Choroid plexus epithelial cell (primary cell): ENCODE measurements around the gene GMPPA.

Source experiments
- DNase-seq: peaks from one replicate; pipeline ENCODE4 v3.0.0-alpha.2; 2010; ENCODE audit warnings: low read depth
- H3K4me3 ChIP-seq: 2 replicates; pipeline ENCODE4 v1.5.1; 2011; ENCODE audit warnings: low read depth, mild to moderate bottlenecking, control low read depth, low read length, moderate library complexity
- CTCF ChIP-seq: conservative IDR thresholded peaks from 2 replicates; pipeline ENCODE4 v1.5.1; 2011; ENCODE audit warnings: low read depth, mild to moderate bottlenecking, control low read depth, inconsistent platforms, low read length, moderate library complexity

GMPPA gene

GRCh38 chr2:219505585-219505984 lies 6.9 kb downstream of the GMPPA start:
- no peak overlapping the region for H3K4me3 ChIP-seq
- DNase-seq, result no peak
- no peak for TF ChIP-seq CTCF

- DNase-seq, result no peak
- H3K4me3 ChIP-seq, result no peak overlapping the region
- no peak for TF ChIP-seq CTCF
These were observed 7.6 kb downstream of the GMPPA start for GRCh38 chr2:219506153-219506801.

GRCh38 chr2:219506802-219507526 lies 8.3 kb downstream of the GMPPA start:
- no peak for DNase-seq
- no peak for TF ChIP-seq CTCF
- H3K4me3 ChIP-seq, result no peak overlapping the region

GRCh38 chr2:219507581-219508443 lies 9.1 kb downstream of the GMPPA start:
- DNase-seq, result peak; percentile 18
- no peak for TF ChIP-seq CTCF
- no peak overlapping the region for H3K4me3 ChIP-seq

GRCh38 chr2:219508444-219508734 lies 9.7 kb downstream of the GMPPA start:
- TF ChIP-seq CTCF, result no peak
- DNase-seq, result no peak
- H3K4me3 ChIP-seq, result no peak overlapping the region

- no peak for TF ChIP-seq CTCF
- no peak for DNase-seq
- H3K4me3 ChIP-seq, result no peak overlapping the region
These were observed 10.5 kb downstream of the GMPPA start for GRCh38 chr2:219508971-219509779.
